ENCODE measurements around the gene CD68.

- no peak for TF ChIP-seq CTCF (IDR thresholded peaks at IDR 0.05)
- TF ChIP-seq POLR2A (IDR thresholded peaks at IDR 0.05): no peak
Observed at GRCh38 chr17:7551396-7551795, 28.0 kb upstream of the CD68 start.
